ENCODE measurements around the gene SIT1.

GRCh38 chr9:35690294-35690613 lies 39.5 kb upstream of the SIT1 start:
- TF ChIP-seq GATA2 (IDR thresholded peaks at IDR 0.05; ENCODE audit: low read depth, low read length) (no peak), GATA3 (IDR thresholded peaks at IDR 0.05; ENCODE audit: low read depth, low read length) (no peak)

Measured in SH-SY5Y (cell line).